ENCODE data around the gene ATG2B.
"Not testable (repeated sequence)": the region's sequence is repeated elsewhere in the genome, so short reads cannot be mapped to it uniquely, and the experiment has no call there.

DNA sequence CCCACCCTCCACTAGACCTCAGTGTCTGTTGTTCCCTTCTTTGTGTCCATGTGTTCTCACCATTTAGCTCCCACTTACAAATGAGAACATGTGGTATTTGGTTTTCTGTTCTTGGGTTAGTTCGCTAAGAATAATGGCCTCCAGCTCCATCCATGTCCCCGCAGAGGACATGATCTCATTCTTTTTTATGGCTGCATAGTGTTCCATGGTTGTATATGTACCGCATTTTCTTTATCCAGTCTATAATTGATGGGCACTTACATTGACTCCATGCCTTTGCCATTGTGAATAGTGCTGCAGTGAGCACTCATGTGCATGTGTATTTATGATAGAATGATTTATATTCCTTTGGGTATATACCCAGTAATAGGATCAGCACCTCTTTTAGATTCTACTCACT lies 118.1 kb downstream of the ATG2B start:
- not testable (repeated sequence) for TF ChIP-seq POLR2AphosphoS5 (IDR thresholded peaks at IDR 0.05)
- TF ChIP-seq, protein P1, sequence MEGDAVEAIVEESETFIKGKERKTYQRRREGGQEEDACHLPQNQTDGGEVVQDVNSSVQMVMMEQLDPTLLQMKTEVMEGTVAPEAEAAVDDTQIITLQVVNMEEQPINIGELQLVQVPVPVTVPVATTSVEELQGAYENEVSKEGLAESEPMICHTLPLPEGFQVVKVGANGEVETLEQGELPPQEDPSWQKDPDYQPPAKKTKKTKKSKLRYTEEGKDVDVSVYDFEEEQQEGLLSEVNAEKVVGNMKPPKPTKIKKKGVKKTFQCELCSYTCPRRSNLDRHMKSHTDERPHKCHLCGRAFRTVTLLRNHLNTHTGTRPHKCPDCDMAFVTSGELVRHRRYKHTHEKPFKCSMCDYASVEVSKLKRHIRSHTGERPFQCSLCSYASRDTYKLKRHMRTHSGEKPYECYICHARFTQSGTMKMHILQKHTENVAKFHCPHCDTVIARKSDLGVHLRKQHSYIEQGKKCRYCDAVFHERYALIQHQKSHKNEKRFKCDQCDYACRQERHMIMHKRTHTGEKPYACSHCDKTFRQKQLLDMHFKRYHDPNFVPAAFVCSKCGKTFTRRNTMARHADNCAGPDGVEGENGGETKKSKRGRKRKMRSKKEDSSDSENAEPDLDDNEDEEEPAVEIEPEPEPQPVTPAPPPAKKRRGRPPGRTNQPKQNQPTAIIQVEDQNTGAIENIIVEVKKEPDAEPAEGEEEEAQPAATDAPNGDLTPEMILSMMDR (IDR thresholded peaks at IDR 0.05 in 8 of 11, conservative IDR thresholded peaks at IDR 0.05 in 3 of 11), result not testable (repeated sequence)

All from spleen (tissue), 7 donors.